Amygdala (tissue), 56 donors: ENCODE results near the gene GGACT.
A peak's percentile ranks its signal among the peaks of the same experiment; 100 is the strongest.
"Not testable (repeated sequence)": the region's sequence is repeated elsewhere in the genome, so short reads cannot be mapped to it uniquely, and the experiment has no call there.

Experiments
- DNase-seq, 56 donors: peaks; one replicate each; lab custom pipeline; 2025; lab: John Stamatoyannopoulos, UW

The GGACT gene

DNA sequence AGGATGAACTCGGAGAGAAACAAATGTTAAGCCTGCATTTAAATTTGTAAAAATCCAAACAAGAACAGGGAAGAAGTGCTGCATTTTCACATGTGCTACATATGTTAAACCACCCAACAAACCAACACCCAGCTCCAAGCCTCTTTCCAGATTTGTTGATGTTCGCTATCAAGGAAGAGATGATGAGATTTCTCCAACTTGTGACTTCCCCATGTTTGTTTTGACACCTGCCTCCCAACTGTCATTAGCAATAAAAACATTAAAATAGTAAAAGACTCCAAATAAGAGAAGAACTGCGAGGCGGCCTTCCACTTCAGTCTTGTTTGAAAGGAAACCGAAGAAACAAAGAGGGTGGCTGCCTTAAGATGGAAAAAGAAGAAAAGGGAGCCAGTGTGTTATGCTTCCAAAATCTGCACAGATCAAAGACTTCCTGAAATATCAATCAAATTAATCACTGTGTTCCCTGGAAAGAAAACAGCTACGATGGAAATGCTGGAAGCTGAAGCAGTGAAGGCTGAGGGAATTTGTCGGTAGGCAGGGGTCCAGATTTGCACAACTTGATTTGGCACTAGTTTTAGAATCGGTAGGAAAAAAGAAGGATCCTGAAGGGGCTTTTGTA lies 14.0 kb upstream of the GGACT start:
- peak in 1 of 56 donors; percentile 16 for DNase-seq

DNA sequence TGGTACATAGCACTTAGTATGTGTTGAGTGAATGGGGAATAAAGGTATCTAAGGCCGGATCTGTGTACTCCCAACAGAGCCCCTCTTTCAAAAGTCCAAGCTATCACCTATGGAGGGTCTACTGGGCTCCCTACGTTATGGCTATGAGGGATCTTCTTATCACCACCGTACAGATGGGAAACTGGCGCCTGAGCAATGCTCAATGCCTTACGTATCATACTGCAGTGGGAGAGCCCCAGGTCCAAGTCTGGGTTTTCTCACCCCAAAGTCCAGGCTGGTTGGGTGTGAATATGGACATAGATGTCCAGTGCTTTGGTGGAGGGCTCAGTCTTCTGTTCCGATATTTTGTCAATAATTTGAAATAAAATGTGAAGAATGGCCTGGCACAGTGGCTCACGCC lies 13.1 kb upstream of the GGACT start:
- no peak for DNase-seq

DNA sequence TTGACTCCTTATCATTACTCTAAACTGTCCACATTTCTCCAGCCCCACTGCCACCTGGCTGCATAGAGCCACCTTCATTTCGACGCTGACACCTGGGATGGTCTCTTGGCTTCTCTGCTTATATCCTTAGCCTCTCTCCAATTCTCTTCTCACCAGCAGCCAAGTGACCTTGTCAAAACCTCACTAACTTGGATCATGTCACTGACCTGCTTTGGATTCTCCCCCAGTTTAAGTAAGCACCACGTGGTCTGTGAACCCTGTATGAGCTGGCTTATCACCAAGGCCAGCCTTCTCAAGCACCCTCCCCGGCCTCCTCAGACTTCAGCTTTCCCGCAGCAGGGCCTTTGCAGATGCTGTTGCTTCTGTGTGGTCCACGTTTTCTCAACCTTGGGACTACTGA lies 12.3 kb upstream of the GGACT start:
- DNase-seq: no peak

DNA sequence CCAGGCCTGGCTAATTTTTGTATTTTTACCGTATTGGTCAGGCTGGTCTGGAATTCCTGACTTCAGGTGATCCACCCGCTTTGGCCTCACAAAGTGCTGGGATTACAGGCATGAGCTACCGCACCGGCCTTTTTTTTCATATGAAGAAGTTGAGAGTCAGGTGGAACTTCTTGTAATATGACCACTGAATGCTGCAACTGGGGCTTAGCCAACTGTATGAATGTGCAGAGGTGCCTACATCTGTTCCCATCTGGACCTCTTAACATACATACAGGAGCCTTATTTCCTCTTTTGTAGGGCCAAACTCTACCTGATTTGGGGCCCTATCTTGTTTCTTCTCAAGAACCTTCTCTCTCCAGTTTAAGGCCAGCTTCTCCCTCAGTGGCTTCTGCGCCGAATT lies 11.9 kb upstream of the GGACT start:
- DNase-seq: no peak

DNA sequence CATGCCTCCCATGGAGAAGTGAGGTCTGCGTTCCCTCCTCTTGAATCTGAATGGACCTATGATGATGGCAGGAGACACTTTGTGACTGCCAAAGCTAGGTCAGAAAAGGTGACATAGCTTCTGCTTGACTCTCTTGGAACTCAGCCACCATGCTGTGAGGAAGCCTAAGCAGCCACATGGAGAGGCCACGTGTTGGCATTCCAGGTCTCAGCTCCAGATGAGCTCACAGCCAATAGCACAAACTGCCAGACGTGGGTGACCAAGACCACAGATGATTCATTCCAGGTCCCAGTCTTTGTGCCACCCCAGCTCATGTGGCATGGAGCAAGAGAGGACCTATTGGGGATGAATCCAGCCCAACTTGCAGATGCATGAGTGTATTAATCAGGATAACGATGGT lies 8.7 kb upstream of the GGACT start:
- no peak for DNase-seq

DNA sequence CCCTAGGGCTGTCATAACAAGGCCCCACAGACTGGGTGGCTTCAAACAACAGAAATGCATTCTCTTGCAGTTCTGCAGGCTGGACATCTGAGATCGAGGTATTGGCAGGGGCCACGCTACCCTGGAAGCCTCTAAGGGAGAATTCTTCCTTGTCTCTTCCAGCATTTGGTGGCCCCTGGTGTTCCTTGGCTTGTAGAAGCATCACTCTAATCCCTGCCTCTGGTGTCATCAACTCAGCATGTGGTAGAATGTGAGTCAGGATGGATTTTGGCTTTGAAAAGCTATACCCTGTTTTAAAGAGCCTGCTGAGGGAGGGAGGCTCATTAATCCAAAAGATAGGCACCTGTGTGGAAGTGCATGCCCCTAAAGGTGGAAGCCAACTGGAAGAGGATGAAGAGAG lies 7.9 kb upstream of the GGACT start:
- no peak for DNase-seq

DNA sequence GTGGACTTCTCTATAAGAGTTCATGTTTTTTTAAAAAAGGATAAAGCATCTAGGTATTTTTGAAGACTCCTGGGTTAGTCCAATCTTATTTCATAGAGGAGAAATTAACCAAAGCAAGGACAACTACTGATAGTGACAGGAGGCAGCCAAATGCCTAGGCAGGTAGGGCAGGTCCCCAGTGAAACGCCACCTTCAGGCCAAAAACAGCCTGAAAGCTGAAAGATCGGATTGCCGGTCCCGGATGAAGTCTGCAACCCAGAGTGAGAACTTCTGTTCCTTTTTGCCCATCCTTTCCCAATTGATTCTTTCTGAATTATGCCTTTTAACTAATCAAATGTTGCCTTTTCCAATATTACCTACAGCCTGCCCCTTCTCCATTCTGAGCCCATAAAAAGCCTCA lies 6.1 kb upstream of the GGACT start:
- DNase-seq: no peak

DNA sequence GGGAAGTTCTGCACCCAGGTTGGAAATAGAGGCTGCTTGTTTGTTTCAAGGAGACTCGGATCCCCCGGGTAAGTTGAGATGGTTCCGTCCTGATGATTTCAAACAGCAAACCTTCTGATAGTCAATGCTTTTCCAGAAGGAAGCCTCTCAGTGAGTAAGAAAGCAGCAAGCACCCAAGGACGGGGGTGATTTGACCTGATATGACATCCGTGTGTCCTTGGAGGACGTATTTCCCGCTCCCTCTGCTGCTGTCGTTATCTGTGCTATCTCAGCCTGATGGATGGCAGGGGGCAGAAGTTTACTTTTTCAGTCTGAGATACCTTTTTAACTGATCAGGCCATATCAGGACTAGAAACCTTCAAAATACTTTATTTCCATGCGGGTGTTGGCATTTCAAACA lies 5.7 kb upstream of the GGACT start:
- DNase-seq: no peak

DNA sequence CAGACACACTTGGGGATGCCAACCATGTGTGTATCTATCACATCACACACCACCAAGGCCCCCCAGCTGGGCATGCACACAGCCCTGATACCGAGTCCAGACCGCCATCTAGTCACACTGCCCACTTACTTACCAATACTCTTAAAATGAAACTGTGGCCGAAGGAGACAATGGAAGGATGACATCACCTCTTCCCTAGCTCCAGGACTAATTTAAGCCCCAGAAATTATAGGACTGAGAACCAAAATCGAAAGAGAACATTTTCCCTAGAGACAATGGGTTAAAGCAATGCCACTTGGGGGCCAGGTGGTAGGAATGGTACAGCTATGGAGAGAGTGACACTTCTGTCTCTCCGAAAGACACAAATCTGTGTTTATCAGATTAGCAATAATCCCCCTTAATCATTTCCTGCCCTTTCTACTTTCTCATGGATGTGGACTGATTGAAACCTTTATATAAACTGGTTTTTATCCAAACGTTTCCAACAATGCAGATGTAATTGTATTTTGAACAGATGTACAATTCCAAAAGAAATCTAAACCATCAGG lies 663 bp upstream of the GGACT start:
- no peak for DNase-seq

DNA sequence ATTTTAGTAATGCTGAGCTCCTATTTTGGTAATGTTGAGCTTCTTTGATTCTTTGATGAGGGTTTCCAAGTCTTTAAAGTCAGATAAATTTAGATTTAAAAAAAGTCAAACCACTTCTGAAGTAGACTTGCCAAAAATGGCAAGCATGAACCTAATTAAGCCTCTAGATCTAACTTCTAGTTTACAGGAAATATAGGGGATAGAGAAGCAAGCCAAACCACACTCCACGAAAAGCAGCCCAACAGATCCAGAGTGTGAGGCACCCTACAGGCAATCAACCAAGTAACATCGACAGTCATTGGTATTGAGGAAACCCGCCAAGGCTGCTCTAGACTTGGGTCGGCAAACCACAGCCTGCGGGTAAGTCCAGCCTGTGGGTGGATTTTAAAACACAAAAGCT lies 3.7 kb downstream of the GGACT start:
- DNase-seq: no peak

DNA sequence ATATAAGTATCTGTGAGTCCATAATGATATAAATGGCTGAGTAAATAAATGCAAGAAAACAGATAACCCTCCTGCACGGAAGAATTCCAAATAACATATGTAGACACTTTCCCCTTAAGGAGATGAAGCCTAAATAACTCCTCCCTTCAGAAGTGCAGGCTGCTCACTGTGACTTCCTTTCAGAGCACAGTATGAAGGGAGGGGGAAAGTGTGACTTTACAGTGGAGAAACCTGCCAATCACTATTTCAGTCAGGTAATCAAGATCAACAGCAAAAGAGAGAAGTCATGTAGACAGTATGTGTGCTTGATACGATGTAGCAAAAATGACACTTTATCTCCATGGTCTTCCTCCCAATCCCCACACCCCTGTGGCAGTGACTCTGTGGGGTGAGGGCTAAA lies 7.1 kb downstream of the GGACT start:
- DNase-seq: no peak

DNA sequence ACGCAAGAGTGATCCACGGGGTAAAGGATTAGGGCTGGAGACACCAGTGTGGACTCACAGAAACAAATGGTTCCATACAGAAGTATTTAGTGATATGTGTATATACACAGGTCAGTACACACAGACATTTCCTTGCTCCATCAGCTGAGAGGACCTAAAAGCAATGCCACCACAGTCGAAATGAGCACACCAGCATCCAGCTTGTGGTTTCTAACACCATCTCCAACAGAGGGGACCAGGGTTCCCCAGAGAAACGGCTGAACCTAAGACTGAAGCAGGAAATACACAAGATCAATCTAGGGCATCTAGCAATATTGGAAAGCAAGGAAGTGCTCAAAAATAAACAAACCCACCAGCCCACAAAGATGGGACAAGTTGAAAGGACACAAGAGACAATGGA lies 7.6 kb downstream of the GGACT start:
- no peak for DNase-seq

DNA sequence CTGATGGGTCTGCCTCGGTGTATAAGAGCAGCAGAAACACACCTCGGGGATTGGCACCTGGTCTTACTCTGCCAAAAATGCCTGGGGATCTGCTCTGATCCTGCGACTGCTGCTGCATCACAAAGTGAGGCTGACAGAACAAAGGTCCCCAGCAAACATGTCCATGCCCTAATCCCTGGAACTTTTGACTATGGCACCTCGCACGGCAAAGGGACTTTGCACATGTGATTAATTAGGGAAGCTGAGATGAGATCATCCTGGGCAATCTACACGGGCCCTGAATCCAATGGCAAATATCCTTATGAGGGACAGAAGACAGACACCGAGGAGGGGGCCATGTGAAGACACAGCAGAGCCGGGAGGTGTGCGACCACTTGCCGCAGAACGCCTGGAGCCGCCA lies 8.5 kb downstream of the GGACT start:
- DNase-seq: no peak

DNA sequence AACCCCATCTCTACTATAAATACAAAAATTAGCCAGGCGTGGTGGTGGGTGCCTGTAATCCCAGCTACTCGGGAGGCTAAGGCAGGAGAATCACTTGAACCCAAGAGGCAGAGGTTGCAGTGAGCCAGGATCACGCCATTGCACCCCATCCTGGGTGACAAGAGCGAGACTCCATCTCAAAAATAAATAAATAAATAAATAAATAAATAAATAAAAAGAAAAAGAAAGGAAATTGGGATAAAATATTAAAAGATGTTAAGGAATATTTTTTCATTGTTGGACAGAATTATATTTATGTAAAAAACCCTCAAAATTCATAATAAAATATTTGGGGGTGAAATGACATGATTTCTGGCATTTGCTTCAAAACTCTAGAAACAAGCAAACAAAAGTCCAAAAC lies 11.3 kb downstream of the GGACT start:
- DNase-seq: not testable (repeated sequence)

DNA sequence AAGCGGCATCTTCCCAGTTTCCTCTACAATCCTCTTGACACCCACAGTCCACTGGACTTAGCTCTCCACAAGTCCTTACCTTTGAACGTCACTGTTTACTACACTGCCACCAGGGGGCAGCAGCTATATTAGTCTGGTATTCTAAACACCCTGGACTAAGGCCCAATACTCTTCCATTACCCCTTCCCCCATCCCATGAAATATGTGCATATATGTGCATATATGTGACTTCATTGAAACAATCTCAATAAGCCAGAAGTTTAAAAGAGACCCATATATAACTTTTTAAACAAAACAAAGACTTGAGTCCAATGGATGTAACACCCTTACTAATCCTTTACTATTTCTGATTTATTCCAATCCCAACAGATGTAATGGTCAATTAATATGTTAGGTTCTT lies 15.5 kb downstream of the GGACT start:
- peak in 40 of 56 donors; percentile 5 to 83 (median 34) for DNase-seq

DNA sequence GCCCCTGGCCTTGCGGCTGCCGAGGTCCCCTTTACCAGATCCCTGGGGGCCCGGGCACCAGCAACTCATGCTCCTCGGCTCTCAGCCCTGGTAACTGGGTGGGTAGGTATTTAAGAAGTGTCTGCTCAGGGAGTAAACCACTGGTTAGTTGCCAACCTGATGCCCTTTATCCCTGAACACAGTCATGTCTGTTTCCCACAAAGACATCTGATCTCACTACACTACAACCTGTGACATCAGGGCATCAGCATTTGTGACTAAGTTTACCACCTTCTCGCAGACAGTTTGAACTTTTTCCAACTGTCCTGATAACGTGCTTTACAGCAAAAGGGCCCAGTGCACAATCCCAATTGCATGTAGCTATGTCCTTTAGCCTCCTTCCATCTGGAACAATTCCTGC lies 22.0 kb downstream of the GGACT start:
- DNase-seq: no peak

DNA sequence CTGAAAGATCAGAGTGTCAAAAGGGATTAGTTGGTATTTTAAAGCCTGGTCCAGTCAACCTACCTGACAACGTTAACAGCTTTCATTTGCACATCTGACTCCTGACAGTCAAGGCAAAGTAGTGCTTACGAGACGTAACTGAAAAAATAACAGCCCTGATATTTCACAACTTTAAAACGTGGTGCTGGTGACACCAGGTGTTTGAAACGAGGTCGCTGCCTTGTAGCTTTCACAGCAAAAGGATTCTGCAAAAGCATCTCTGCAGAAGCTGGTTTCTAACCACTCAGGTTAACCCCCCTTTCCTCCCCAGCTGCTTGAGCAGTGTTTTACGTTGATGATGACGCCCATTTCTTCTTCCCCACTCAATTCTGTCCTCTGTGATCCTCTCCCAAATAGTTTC lies 23.3 kb downstream of the GGACT start:
- DNase-seq: no peak

DNA sequence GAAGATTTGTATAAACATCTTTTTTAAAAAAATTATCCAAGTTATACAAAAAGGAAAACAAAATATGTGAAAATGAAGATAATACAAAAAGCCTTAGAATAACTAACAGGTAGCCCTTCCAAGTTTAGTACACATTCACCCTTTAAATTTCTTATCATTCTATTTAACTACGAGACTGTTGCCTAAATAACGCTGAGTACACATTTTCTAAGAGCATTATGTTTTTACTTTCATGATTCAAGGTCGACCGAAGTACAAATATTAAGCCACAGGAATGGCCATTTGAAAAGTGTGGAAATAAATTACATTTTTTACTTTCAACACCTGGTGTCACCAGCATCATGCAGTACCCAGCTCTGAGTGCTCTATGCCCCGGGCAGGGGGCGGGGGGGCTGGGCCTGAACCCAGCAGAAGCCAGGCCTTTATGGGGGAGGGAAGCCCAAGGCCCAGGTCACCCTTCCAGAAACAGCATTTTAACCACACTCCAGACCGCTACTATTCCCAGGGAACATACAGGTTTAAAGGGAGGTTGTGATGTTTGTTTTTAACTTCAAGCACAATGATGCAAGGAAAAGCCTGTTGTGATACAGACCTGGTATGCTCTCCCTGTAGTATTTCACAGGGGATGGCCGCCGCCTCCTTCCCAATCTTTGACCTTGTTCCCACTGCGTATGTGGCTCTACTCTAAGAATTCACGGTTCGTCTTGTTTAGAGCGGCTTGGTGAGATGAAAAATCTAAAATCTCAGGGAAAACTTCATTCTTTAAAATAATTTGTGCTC lies 24.0 kb downstream of the GGACT start:
- no peak for DNase-seq

DNA sequence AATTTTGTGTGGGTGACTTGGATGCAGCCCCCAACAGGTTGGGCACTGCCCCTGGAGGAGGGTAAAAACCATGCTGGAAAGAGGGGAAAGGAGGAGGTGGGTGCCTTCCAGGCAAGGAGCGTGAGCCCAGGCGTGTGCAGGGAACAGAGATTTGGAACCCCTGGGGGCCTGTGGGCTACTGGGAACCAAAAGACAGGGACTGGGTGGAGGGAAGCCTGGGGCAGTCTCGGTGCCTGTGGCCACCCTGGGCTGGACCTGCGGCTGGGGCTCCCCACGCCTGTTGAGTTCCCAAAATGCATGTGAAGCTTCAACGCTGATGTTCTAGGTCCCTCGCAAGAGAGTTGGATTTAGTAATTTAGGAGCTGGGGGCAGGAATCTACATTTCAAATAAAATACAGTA lies 24.8 kb downstream of the GGACT start:
- DNase-seq: no peak

DNA sequence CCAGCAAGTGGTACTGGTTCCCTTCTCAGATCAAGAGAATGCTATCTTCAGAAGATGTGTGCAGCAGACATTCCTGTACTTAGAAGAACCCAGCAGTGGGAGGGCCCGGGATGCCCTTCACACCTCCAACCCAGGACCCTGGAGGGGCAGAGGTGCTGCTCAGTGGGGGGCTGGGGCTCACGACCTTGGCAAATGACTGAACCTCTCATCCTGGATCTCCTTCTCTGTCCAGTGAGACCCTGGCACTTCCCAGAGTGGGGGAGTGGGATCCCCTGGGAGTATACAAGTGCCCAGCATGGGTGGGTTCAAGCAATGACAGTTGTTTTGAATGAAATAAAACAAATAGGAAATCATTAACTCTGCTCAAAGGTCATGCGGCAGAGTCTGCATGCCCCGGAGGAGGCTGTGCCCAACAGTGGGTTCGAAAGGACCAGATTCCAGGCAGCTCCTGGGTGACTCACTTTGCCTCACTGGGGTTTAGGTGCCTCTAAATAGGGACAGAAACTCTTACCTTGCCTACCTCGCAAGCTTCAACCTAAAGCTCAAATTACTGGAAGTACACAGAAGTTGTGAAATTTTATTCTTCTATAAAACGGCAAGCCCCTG lies 26.9 kb downstream of the GGACT start:
- no peak for DNase-seq

DNA sequence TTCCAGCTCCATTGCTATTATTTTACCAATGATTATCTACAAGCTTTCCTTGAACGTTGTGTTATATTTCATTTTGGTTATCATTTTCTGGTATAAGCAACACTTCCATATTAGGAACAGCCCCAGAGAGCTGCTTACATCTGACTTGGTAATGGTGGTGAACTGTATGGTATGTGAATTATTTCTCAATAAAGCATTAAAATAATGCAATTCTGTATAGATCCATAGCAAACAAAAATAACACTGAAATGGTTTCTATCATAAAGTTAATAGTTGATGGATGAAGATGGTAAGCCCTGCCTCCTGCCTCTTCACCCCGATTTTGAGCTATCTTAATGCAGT lies 27.5 kb downstream of the GGACT start:
- DNase-seq: no peak
